Heart left ventricle (tissue), 13 donors: ENCODE data around the gene MCM3AP.

Source experiments
- POLR2A ChIP-seq, 2 donors: fragments of 450-650 bp; IDR thresholded peaks; one replicate each; pipeline ENCODE4 v1.6.1; 2017; ENCODE audit warnings: antibody characterized with exemption in 2 of 2, mild to moderate bottlenecking in 2 of 2, moderate library complexity in 2 of 2
- TF ChIP-seq, protein P1 (sequence below), 12 donors: fragments of 200-600 bp; sonication (generic) in 4 of 12; IDR thresholded peaks; one replicate each; pipeline versions ENCODE4 v1.5.0 to v1.8.0; 2018 to 2022; ENCODE audit warnings: antibody characterized with exemption in 12 of 12, mild to moderate bottlenecking in 5 of 12
- donor health status: ischemic (EF 13 %, LVEDD 7.1; RV severe dilation, severe dysfunction).
- donor health status: DM: no; HTN: yes; CAD: no.
- donor health status: DM: no; HTN: no; CAD: no.
- donor health status: ischemic (EF 25% LVEDD 6.9; RV normal size, moderate dysfunction).
- donor health status: ischemic (EF 25% LVEDD 5.7; RV mildly dilated, moderate dysfunction).
- donor health status: ischemic (EF 35%, LVEDD 5.7; RV mildly dilated, moderate dysfunction).
- donor health status: nonischemic (EF 11% LVEDD 7.7; RV severe dilation, severe dysfunction).
- donor health status: DM: yes; HTN: yes; CAD: no.
- donor health status: PGD.
- donor health status: ischemic (EF 29% LVEDD 5.4; RV normal size, mild dysfunction).
- donor health status: nonischemic (EF 23%, LVEDD 6.1; RV moderate dilation, normal function).

DNA sequence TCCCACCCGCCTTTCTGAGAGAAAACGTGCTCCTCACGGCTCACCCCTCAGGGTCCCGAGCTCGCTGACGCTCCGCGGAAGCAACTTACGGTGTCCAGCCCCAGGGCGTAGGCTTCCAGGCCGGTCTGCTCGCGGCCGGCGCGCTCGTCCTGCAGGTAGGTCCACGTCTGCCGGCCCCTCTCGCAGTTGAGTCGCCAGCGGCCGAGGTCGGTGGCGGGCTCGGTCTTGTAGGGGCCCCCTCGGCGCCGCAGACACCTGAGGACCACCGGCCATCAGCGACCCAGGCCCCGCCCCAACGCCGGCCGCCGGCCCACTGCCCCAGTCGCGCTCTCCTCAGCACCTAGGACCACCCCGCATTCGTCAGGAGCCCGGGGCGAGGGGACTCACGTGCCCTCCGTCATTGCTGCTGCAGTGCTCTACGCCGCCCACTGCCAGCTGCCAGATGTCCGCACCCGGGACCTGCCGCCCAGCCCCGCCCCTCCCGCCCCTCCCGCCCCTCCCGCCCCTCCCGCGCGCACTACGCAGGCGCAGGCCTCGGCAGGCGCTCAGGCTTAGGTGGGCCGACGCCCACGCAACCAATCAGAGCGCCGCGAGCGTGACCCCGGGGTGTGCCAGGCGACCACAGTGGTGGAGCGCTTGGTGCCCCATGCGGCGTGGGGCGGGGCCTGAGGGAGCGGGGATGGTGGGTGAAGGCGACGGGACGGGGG is 56.9 kb downstream of the MCM3AP start, which contains the start of gene LSS:
- TF ChIP-seq, protein P1, sequence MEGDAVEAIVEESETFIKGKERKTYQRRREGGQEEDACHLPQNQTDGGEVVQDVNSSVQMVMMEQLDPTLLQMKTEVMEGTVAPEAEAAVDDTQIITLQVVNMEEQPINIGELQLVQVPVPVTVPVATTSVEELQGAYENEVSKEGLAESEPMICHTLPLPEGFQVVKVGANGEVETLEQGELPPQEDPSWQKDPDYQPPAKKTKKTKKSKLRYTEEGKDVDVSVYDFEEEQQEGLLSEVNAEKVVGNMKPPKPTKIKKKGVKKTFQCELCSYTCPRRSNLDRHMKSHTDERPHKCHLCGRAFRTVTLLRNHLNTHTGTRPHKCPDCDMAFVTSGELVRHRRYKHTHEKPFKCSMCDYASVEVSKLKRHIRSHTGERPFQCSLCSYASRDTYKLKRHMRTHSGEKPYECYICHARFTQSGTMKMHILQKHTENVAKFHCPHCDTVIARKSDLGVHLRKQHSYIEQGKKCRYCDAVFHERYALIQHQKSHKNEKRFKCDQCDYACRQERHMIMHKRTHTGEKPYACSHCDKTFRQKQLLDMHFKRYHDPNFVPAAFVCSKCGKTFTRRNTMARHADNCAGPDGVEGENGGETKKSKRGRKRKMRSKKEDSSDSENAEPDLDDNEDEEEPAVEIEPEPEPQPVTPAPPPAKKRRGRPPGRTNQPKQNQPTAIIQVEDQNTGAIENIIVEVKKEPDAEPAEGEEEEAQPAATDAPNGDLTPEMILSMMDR (IDR thresholded peaks at IDR 0.05), result no peak
- peak in 1 of 2 donors; percentile 64 for TF ChIP-seq POLR2A (IDR thresholded peaks at IDR 0.05)
